Caki2 (cell line): Measurements from ENCODE around the gene CEP120. TPM values are rescaled to one million over a fixed set of nuclear protein-coding genes. Genes with fewer than 3 reads are reported as not detected.
"Not testable (repeated sequence)": the region's sequence is repeated elsewhere in the genome, so short reads cannot be mapped to it uniquely, and the experiment has no call there.

Source experiments
- DNase-seq: peaks from one replicate; pipeline ENCODE4 v3.0.0-alpha.2; 2015; ENCODE audit warnings: low read depth
- in situ Hi-C: cut with HindIII; loops from 2 replicates; pipeline ENCODE4 v1.10.0; 2016; ENCODE audit warnings: low sequenced_read_pairs, low pct_unique_long_range_greater_than_20kb, mixed read lengths
- total RNA-seq: library from RNA; depleted of rRNA; stranded (reverse); fragments of >200 nt; shearing (Covaris generic); gene quantifications from 2 replicates; pipeline ENCODE4 v1.2.3, GENCODE V29; 2014; ENCODE audit warnings: low replicate concordance

CEP120 gene
- total RNA-seq, 1 experiment from 2014 or later = 8.5 TPM

DNA sequence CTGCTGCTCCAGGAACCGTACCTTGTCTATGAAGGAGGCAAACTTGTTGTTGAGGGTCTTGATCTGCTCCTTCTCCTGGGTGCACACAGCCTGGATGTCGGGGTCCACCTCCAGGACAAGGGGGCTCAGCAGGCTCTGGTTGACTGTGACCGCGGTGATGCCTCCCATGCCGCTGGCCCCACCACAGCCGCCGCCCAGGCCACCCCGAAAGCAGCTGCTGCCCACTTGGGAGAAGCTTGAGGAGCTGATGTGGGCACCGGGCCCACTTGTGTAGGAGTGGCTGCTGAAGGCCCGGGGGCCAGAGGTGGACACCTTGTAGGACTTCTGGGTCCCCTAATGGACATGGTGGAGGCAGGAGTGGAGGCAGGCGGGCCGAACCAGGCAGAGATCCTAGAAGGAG, 21.2 kb downstream of the CEP120 start:
- in situ Hi-C loops, DNase-seq: not testable (repeated sequence)

DNA sequence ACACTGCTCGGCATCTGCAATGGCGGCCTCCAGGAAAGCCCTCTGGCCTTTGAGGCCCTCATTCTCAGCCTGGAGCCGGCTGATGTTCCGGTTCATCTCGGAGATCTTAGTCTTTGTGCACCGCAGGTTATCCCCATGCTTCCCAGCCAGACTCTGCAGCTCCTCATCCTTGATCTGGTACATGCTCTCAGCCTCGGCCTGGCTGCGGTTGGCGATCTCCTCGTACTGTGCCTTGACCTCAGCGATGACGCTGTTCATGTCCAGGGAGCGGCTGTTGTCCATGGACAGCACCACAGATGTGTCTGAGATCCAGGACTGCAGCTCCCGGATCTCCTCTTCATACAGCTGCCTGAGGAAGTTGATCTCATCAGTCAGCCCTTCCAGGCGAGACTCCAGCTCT, 21.9 kb downstream of the CEP120 start:
- in situ Hi-C loops = no loop called here
- no peak for DNase-seq

DNA sequence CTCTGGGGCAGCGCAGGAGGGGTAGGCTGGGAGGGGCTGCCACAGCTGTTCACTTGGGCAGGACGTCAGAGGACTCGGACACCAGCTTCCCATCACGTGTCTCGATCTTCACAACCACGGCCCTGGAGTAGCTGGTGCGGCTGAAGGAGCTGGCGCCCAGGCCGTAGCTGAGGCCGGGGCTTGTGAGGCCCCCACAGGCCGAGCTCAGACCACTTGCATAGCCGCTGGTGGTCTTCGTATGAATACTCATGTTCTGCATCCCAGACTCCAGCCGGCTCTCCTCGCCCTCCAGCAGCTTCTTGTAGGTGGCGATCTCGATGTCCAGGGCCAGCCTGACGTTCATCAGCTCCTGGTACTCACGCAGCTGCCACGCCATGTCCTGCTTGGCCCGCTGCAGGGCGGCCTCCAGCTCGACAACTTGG, 22.3 kb downstream of the CEP120 start:
- in situ Hi-C loops, DNase-seq: not testable (repeated sequence)

DNA sequence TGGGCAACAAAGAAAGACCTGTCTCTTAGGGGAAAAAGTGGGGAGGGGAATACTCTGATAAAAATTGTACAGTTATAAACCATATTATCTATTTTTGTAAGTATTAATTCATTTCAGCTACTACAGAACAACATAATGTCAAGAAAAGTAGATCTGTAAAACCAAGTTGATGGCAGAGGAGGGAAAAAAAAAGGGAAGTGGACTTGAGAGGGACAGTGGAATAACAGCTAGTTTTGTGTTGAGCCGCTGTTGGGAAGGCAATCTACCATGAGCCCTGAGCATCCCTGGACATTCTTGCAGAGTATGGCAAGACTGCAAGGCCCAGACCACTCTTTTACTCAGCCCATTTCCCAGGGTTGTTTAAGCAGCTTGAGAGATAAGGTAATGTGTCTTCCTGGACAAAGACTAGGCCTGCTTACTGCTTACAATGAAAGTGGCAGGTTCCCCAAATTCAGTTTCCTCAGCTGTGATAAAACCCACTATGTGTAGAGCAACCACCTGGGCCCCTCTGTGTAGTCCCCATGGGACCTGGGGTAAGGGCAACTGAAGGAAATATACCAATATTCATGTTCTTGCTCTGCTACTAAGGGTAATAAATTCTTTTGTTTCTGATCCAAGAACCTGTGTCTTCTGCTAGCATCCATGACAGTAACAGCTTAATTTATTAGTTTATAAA, 25.0 kb downstream of the CEP120 start:
- in situ Hi-C loops = no loop called here
- no peak for DNase-seq

DNA sequence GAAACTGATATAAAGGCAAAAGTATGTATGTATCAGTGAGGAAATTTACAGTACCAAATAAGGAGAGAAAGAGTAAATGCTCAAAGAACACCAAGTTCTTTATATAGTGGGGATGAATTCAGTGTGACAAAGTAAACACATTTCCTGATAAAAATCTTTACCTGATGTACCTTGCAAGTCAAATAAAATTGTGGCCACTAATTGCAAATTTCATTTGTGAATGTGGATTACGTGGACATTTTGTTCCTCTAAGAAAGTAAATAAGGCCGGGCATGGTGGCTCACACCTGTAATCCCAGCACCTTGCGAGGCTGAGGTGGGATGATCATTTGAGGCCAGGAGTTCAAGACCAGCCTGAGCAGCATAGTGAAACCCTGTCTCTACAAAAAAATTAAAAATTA, 25.7 kb downstream of the CEP120 start:
- no peak for DNase-seq
- in situ Hi-C loops = no loop called here

DNA sequence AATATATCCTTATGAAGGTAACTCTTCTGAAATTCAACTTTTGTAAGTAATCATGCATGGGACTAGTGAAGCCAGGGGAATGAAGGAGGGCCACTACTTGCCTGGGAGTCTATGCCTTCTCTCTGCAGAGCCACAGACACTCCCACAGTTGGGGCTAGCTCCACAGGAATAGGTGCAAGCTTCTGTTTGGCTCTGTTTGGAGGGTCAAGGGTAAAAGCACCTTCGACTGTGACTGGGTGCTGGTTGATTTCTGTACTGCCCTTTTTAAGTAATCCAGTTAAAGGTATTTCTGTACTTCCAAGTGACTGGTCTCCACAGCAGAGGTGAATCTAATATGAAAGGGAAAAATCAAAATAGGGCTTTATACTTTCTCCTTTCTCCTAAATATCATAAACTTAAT, 32.2 kb downstream of the CEP120 start:
- no peak for DNase-seq
- in situ Hi-C loops = no loop called here

DNA sequence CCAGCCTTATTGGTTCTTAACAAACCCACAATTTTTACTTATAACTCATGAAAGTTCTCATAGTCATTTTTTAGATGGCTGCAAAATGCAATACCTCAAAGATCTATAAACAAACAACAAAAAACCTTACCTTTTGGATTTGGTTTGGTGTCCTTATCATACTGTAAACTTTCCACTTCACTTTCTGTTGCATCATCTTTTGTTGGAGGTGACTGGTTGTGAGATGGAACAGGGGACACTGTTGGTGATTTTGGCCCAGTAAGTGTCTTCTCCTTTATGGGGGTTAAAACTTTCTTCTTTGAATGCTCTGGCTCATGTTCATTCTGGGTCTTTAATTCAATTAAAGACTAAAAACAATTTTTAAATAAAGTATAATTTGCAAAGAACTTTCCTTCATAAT, 33.4 kb downstream of the CEP120 start:
- in situ Hi-C loops = no loop called here
- no peak for DNase-seq

DNA sequence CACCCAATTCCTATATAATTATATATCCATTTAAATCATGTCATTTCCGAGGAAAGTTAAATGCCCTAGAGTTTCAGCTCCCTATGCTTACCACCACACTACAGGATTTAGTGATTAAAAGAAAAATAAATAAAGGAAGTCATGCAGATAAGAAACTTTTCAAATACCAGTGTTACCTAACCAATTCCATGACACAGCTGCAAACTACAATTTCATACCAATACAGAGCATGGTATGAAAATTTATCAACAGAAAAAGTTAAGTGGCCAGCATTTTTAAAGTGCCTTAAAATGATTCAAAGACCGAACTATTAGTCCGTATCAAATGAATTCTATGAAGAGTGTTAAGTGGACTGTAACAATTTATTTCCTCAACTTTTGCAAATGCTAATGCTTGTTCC, 35.9 kb downstream of the CEP120 start:
- in situ Hi-C loops = no loop called here
- DNase-seq = no peak

DNA sequence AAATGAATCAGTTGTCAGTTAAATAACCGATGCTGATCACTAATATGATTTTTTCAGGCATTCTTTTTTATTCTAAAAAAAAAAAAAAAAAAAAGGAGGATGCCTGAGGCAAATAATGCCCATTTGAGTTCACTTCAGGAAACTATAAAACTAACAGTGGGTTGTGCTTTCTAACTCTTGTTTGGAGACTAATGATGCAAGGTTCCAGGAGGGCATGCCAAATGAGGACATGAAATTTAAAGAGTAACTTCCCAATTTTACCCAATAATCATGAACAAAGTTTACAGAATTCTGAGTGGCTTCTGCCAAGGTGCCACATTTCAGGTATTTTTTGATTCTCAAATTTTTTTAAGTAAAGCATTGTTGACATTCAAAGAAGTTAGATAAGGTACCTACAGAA, 41.0 kb downstream of the CEP120 start:
- in situ Hi-C loops = no loop called here
- DNase-seq = no peak

DNA sequence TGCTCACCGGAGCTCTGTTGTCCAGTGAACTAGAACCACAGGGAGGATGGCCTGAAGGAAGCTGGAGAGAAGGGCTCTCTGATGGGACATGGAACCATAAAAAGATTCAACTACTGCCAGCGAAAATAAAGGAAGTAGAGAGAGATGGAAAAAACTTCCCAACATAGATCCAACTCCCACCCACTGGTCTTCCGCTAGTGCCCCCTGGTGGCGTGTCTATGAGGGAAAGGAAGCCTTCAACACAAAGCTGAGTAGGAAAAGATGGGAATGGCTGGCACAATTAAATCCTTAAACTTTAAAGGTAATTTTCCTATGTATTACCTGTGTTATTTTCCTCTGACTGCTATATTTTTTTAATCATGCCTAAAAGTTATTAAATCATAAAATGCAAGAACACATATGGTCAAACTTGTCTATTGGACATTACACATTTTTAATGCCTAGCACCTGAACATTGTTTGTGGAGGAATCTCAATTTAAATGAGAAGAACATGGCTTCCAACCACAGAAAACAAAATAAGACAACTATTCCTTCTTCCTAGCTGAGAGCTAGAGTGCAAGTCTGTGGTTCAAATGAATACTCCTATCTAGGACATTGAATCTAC, 51.5 kb downstream of the CEP120 start:
- in situ Hi-C loops = no loop called here
- peak; percentile 8 for DNase-seq

DNA sequence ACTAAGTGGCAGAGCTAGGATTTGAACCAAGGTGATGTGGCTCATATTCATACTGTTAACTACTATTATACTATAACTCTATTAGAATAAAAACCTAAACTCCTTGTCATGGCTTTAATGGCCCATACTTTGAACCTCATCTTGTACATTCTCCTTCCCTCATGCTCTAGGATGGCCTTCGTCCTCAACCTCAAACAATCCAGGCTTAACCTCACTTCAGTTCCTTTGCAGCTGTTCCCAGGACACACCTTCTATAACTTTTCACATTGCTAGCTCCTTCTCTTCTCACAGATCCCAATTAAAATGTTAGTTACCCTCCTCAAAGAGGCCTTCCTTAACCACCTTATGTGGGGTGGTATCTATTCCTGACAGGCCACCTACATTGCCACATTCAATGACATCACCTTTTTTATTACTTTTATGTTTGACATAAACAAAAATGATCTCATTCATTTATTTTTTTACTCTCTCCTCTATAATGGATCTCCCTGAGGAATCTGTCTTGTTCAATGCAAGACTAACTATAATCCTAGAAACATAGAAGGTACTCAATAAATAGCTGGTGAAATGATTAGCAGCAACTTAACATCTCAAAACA, 53.7 kb downstream of the CEP120 start:
- in situ Hi-C loops = no loop called here
- no peak for DNase-seq

DNA sequence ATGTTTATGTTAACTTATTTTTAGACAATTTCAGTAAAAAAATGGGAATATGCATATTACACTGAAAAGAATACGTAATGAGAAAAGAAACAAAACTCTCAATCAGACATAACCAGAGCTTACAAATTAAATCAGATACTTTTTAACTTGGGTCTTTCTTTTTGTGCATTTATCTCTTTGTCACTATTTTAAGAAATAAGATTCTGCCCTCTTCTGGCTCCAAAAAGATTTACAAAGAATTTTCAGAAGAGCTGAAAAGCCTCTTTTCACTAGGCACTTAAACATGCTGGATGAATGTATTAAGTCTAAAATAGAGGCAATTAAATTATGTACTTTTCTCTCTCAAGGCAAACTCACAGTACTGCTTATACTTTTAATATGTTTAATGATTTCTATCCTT, 55.5 kb downstream of the CEP120 start:
- DNase-seq = peak; percentile 7
- in situ Hi-C loops = no loop called here

DNA sequence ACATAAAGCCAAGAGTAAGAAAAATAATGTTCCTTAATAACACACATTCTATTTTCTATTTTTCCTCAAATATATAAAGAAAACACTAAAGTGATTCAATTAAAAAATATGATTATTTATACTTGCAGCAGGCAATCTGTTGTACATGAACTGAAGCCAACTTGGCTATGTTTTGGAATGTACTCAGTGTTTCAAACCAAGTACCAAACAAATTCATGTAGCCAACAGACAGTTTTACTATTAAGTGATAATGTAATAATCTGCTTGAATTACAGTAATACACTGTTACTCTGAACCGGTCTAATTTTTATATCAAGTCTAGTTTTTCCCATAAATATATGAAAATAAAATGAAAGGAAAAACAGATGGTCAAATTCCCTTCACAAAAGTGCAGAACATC, 58.0 kb downstream of the CEP120 start:
- no peak for DNase-seq
- in situ Hi-C loops = no loop called here

DNA sequence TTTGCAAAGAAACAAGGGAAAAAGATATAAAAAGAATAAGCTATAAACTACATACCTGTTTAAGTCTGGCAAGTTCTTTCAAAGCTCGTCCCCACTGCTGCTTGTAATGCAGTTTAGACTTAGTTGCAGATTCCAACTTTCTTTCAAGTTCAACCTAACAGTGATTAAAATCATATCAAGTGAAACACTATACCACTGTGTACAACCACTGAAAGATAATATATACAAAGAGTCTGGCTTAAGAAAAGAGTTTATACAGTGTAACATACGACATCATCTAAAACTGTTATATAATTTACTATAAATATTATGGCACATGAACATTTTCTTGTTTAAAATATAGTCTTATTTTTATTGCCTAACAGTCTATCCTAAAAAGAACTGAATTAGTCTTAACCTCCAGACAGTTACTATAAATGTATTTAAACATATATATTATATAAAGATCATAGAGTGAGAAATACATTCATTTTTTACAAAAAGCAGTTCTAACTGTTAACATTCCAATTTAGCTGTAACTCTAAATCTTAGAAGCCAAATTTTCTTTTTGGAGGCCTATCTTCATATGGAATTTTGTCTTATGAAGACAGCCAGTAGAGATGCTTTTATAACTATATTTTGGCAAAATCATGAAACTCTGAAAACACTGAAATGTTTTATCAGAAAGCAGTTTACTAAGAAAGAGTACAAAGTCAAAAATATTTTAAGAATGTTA, 58.6 kb downstream of the CEP120 start:
- no peak for DNase-seq
- in situ Hi-C loops = no loop called here

DNA sequence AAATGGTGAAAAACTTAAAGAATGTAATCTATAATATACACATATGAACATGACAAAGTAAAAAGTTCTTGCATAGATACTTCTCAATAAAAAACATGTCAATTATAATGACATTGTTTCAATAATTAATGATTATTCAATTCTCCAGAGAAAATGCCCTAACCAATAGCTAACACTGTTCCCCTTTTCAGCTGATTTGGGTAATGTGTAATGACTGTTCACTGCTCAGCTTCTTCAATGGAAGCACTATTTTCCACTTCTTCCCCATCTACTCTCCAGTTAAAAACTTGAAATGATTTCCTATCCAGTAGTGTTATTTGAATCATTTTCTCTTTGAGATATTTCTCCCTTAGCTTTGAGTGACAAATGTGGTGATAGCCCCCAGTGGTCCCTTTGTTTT, 62.3 kb downstream of the CEP120 start:
- DNase-seq = no peak
- in situ Hi-C loops = no loop called here

DNA sequence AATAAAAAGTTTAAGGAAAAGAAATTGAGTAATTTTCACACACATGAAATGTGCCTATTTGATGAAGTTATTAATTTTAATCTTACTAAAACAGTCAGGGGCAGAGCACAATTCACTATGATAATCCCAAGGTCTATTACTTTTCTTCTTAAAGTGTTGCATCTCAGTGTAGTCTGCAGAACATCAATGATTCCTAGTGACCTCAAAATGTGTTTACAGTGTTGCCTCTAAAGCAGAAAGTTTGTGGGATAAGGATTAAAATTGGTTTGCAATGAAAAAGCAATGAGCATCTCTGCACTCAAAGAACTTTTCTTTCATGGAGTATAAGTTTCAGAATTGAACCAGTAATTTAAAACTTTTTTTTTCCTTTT, 63.0 kb downstream of the CEP120 start:
- in situ Hi-C loops = no loop called here

DNA sequence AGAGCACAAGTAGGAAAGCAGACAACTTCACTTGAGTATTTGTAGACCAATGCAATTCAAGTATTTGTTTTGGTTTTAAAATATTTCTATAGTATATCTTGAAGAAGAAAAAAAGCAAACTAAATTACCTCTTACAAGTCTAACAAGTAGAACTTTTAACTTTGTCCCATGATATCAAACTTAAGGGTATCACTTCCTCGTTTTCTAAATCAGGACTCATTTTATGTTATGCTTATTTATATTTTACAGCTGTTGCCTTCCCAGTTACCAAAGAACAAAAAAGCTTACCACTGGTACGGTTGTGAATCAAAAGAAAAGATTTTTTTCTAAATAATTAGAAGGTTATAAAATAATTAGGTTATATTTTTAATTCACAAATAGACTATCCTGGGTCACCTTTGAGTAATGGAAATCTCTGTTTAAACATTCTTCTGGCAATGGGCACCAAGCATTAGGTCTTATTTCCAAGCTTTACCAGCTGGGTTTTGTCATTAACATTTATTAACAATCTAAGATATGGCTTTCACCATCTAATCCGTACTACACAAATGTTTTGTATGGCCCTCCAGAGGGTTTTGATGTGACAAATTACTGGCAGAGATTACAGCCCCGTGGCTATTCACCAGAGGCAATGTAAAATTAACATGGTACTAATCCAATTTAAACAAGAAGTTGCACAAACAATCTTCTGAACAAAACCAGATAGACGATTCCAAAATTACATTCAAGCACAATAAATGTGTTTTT, 63.6 kb downstream of the CEP120 start:
- no peak for DNase-seq
- in situ Hi-C loops = no loop called here

More for the DNA sequence above, 63.0 kb downstream of the CEP120 start:
- DNase-seq = no peak

DNA sequence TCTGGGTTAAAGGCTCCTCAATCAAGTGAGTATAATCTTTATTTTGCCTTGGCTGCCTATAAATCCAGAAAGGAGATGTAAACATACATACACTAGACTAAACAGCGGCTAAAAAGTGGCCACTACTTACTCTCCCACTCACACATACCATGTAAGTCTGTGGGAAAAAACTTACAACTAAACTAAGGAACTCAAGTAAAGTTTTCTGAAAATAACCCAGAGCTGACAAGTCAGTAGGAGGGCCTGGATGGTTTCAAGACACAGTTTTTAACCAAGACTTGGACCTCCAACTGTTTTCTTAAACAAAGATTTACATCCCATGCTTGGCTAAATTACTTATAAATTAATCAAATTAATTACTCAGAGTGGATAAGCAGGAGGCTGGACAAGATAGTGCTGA, 64.5 kb downstream of the CEP120 start:
- in situ Hi-C loops = no loop called here
- no peak for DNase-seq

DNA sequence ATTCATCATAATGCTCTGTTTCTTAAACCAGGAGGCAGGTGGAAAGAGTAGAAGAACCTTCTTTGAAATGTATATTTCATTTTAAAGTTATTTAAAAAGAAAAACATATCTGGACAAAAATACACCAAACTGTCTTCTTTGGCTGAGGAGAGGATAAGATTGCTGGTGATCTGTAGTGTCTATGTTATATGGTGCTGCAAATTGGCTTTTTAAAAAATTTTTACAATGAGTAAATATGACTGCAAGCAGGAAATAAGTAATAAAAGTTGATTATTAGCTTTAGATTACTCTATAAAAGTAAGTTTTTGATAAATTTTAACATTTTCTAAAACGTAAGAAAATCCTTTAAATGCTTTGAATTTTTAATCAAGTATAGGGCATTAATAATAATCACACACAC, 64.9 kb downstream of the CEP120 start:
- in situ Hi-C loops = no loop called here
- DNase-seq = no peak
